GM21717 (cell line): ENCODE results near the gene TEX2.
"Not testable (repeated sequence)": the region's sequence is repeated elsewhere in the genome, so short reads cannot be mapped to it uniquely, and the experiment has no call there.

Experiments
- ATAC-seq: cut with Tn5 transposase; IDR thresholded peaks from one replicate; pipeline ENCODE4 v1.9.1; 2021; ENCODE audit warnings: mild to moderate bottlenecking, moderate library complexity; ENCODE audit not compliant: unreplicated experiment

The TEX2 gene

GRCh38 chr17:64216000-64216337, 47.1 kb downstream of the TEX2 start:
- ATAC-seq, result no peak

GRCh38 chr17:64214950-64215349, 48.1 kb downstream of the TEX2 start:
- no peak for ATAC-seq

GRCh38 chr17:64213995-64214811, 48.9 kb downstream of the TEX2 start:
- no peak for ATAC-seq

- no peak for ATAC-seq
Measured at GRCh38 chr17:64212122-64212521, 50.9 kb downstream of the TEX2 start.

- ATAC-seq, result no peak
Measured at GRCh38 chr17:64209983-64210382, 53.1 kb downstream of the TEX2 start.

GRCh38 chr17:64209356-64209941, 53.6 kb downstream of the TEX2 start:
- ATAC-seq, result no peak

GRCh38 chr17:64208656-64209055, 54.4 kb downstream of the TEX2 start:
- not testable (repeated sequence) for ATAC-seq

- no peak for ATAC-seq
Measured at GRCh38 chr17:64205804-64206203, 57.3 kb downstream of the TEX2 start.

- no peak for ATAC-seq
Measured at GRCh38 chr17:64203630-64204029, 59.4 kb downstream of the TEX2 start.

GRCh38 chr17:64202683-64203344, 60.2 kb downstream of the TEX2 start:
- ATAC-seq, result no peak

GRCh38 chr17:64200080-64201032, 62.7 kb downstream of the TEX2 start:
- no peak for ATAC-seq

GRCh38 chr17:64198331-64199090, 64.5 kb downstream of the TEX2 start:
- no peak for ATAC-seq

- no peak for ATAC-seq
Measured at GRCh38 chr17:64196601-64197000, 66.5 kb downstream of the TEX2 start.

- no peak for ATAC-seq
Measured at GRCh38 chr17:64193561-64193960, 69.5 kb downstream of the TEX2 start.

GRCh38 chr17:64192589-64192988, 70.5 kb downstream of the TEX2 start:
- ATAC-seq, result no peak

- ATAC-seq, result no peak
Measured at GRCh38 chr17:64190472-64190871, 72.6 kb downstream of the TEX2 start.

GRCh38 chr17:64188088-64188487, 75.0 kb downstream of the TEX2 start:
- no peak for ATAC-seq

- no peak for ATAC-seq
Measured at GRCh38 chr17:64187093-64187895, 75.8 kb downstream of the TEX2 start.
